Liver (tissue), 9 donors: ENCODE data around the gene ATP2A1. TPM values are rescaled to one million over a fixed set of nuclear protein-coding genes. Genes with fewer than 3 reads are reported as not detected.

ENCODE experiments used
- DNase-seq: peaks from one replicate; pipeline ENCODE4 v3.0.0-alpha.2; 2017; ENCODE audit warnings: low spot score
- H3K27ac ChIP-seq, 2 donors: one replicate each; pipeline ENCODE4 v1.7.0; 2013; ENCODE audit warnings: inconsistent platforms in 2 of 2, low read length in 2 of 2, control low read depth in 1 of 2, low read depth in 1 of 2, mild to moderate bottlenecking in 1 of 2
- H3K27me3 ChIP-seq, 4 donors: one replicate each; pipeline versions ENCODE4 v1.6.1 to v1.7.0; 2013; ENCODE audit warnings: low read length in 3 of 4, inconsistent platforms in 1 of 4, mild to moderate bottlenecking in 1 of 4, moderate library complexity in 1 of 4; ENCODE audit not compliant: control insufficient read depth in 4 of 4, insufficient read depth in 4 of 4
- H3K36me3 ChIP-seq, 4 donors: one replicate each; pipeline versions ENCODE4 v1.6.1 to v1.7.0; 2013; ENCODE audit warnings: low read length in 3 of 4, mild to moderate bottlenecking in 3 of 4, low read depth in 1 of 4, moderate library complexity in 1 of 4; ENCODE audit not compliant: control insufficient read depth in 4 of 4, insufficient read depth in 3 of 4
- H3K4me1 ChIP-seq, 4 donors: one replicate each; pipeline versions ENCODE4 v1.6.1 to v1.7.0; 2013; ENCODE audit warnings: low read length in 3 of 4, mild to moderate bottlenecking in 3 of 4, moderate library complexity in 1 of 4; ENCODE audit not compliant: control insufficient read depth in 4 of 4, insufficient read depth in 4 of 4
- H3K4me3 ChIP-seq, 3 donors: one replicate each; pipeline versions ENCODE4 v1.6.1 to v1.7.0; 2013; ENCODE audit warnings: low read length in 3 of 3, control low read depth in 1 of 3, low read depth in 1 of 3, mild to moderate bottlenecking in 1 of 3
- H3K9ac ChIP-seq, 2 donors: one replicate each; pipeline ENCODE4 v1.7.0; 2013; ENCODE audit warnings: low read length in 2 of 2, mild to moderate bottlenecking in 2 of 2, moderate library complexity in 2 of 2, control low read depth in 1 of 2, low read depth in 1 of 2
- H3K9me3 ChIP-seq, 4 donors: one replicate each; pipeline versions ENCODE4 v1.6.1 to v1.7.0; 2013; ENCODE audit warnings: low read length in 3 of 4; ENCODE audit not compliant: control insufficient read depth in 4 of 4
- EGR1 ChIP-seq, 2 donors: IDR thresholded peaks; 2 replicates each; pipeline ENCODE4 v1.6.1; 2016 to 2018; ENCODE audit warnings: antibody characterized with exemption in 2 of 2, low read depth in 2 of 2
- FOXA1 ChIP-seq: IDR thresholded peaks from 2 replicates; pipeline ENCODE4 v1.6.1; 2016; ENCODE audit warnings: antibody characterized with exemption
- FOXA2 ChIP-seq: IDR thresholded peaks from 2 replicates; pipeline ENCODE4 v1.6.1; 2016; ENCODE audit warnings: antibody characterized with exemption
- GABPA ChIP-seq, 2 donors: IDR thresholded peaks in 1 of 2; conservative IDR thresholded peaks in 1 of 2; 2 replicates each; pipeline ENCODE4 v1.6.1; 2016; ENCODE audit warnings: antibody characterized with exemption in 2 of 2, mild to moderate bottlenecking in 1 of 2, moderate library complexity in 1 of 2
- HNF4A ChIP-seq, 2 donors: conservative IDR thresholded peaks; 2 replicates each; pipeline ENCODE4 v1.6.1; 2016; ENCODE audit warnings: antibody characterized with exemption in 2 of 2, mild to moderate bottlenecking in 2 of 2
- HNF4G ChIP-seq: IDR thresholded peaks from 2 replicates; pipeline ENCODE4 v1.6.1; 2016; ENCODE audit warnings: antibody characterized with exemption
- JUND ChIP-seq, 2 donors: IDR thresholded peaks; 2 replicates each; pipeline ENCODE4 v1.6.1; 2016; ENCODE audit warnings: antibody characterized with exemption in 2 of 2
- NR2F2 ChIP-seq: IDR thresholded peaks from 2 replicates; pipeline ENCODE4 v1.6.1; 2016; ENCODE audit warnings: antibody characterized with exemption
- RAD21 ChIP-seq, 2 donors: IDR thresholded peaks; 2 replicates each; pipeline ENCODE4 v1.6.1; 2016; ENCODE audit warnings: antibody characterized with exemption in 2 of 2, mild to moderate bottlenecking in 2 of 2
- RXRA ChIP-seq, 2 donors: IDR thresholded peaks; 2 replicates each; pipeline ENCODE4 v1.6.1; 2017 to 2018; ENCODE audit warnings: antibody characterized with exemption in 2 of 2, mild to moderate bottlenecking in 1 of 2
- SP1 ChIP-seq: IDR thresholded peaks from 2 replicates; pipeline ENCODE4 v1.6.1; 2018; ENCODE audit warnings: antibody characterized with exemption, mild to moderate bottlenecking
- TAF1 ChIP-seq: conservative IDR thresholded peaks from 2 replicates; pipeline ENCODE4 v1.6.1; 2016; ENCODE audit warnings: antibody characterized with exemption, mild to moderate bottlenecking
- YY1 ChIP-seq: IDR thresholded peaks from 2 replicates; pipeline ENCODE4 v1.6.1; 2016; ENCODE audit warnings: antibody characterized with exemption, mild to moderate bottlenecking
- WGBS: extraction: QIAGEN DNeasy Blood & Tissue Kit; methylation state at CpG from one replicate; pipeline ENCODE4 v1.1.7; 2013; 5-methylcytosine and 5-hydroxymethylcytosine counted together
- polyA plus RNA-seq, 2 donors: library from polyadenylated mRNA; stranded (reverse) in 1 of 2; unstranded in 1 of 2; fragments of 200-250 nt in 1 of 2; fragments of >200 nt in 1 of 2; fragmentation: Nextera tagmentation in 1 of 2; extraction: Ambion mirVana in 1 of 2; gene quantifications; one replicate each; pipeline versions ENCODE4 v1.2.1 to v1.2.3, GENCODE V29; 2013 to 2015
- total RNA-seq, 2 donors: library from RNA; depleted of rRNA; stranded (reverse); fragments of >200 nt; gene quantifications; one replicate each; pipeline ENCODE4 v1.2.3, GENCODE V29; 2014
- TF ChIP-seq, protein P1 (sequence below): IDR thresholded peaks from 2 replicates; pipeline ENCODE4 v1.6.1; 2016; ENCODE audit warnings: antibody characterized with exemption
- TF ChIP-seq, protein P2 (sequence below): IDR thresholded peaks from 2 replicates; pipeline ENCODE4 v1.6.1; 2016; ENCODE audit warnings: antibody characterized with exemption
- TF ChIP-seq, protein P3 (sequence below): fragments of 150-350 bp; IDR thresholded peaks from 2 replicates; pipeline ENCODE4 v1.5.1; 2017; ENCODE audit warnings: improper control_type of control experiment, low read depth, low read length; ENCODE audit not compliant: missing input control
- TF ChIP-seq, protein P4 (sequence below): IDR thresholded peaks from 2 replicates; pipeline ENCODE4 v1.6.1; 2016; ENCODE audit warnings: antibody characterized with exemption
- TF ChIP-seq, protein P5 (sequence below): IDR thresholded peaks from 2 replicates; pipeline ENCODE4 v1.6.1; 2016; ENCODE audit warnings: antibody characterized with exemption, mild to moderate bottlenecking
- donor health status: healthy.
- donor health status: healthy.
- donor health status: healthy.
- donor health status: healthy.
- donor health status: healthy.

Gene ATP2A1
- total and polyA plus RNA-seq, 4 donors, result 0.07 to 0.23 (median 0.13) TPM

- H3K9ac ChIP-seq, result no peak overlapping the region
- no peaks in the 10 kb centered on the region for H3K27me3 ChIP-seq
- TF ChIP-seq RXRA (IDR thresholded peaks at IDR 0.05), result no peak
- TF ChIP-seq FOXA1, result no peak
- TF ChIP-seq TAF1, result no peak
- TF ChIP-seq GABPA (IDR thresholded peaks at IDR 0.05 in 1 of 2, conservative IDR thresholded peaks at IDR 0.05 in 1 of 2), result no peak
- no peak for TF ChIP-seq JUND (IDR thresholded peaks at IDR 0.05)
- no peak for TF ChIP-seq FOXA2
- TF ChIP-seq, protein P1, sequence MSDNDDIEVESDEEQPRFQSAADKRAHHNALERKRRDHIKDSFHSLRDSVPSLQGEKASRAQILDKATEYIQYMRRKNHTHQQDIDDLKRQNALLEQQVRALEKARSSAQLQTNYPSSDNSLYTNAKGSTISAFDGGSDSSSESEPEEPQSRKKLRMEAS, result no peak
- H3K36me3 ChIP-seq, result peaks cover 4 to 18% (median 6%) of the 10 kb centered on the region in 4 donors
- 98% methylated on average over 3 of the region's 3 CpGs for WGBS
- H3K4me1 ChIP-seq, result no peaks in the 10 kb centered on the region
- no peak overlapping the region for H3K27ac ChIP-seq
- DNase-seq, result no peak
- no peak overlapping the region for H3K4me3 ChIP-seq
- H3K9me3 ChIP-seq, result no peaks in the 10 kb centered on the region
These were observed 40.4 kb downstream of the ATP2A1 start for GRCh38 chr16:28918698-28919097.

GRCh38 chr16:28923231-28923587 is 44.9 kb downstream of the ATP2A1 start:
- Histone ChIP-seq H3K9me3 (no peaks in the 10 kb centered on the region), H3K4me3 (no peak overlapping the region), H3K36me3 (peaks cover 0 to 6% (median 2%) of the 10 kb centered on the region in 4 donors), H3K27me3 (no peaks in the 10 kb centered on the region), H3K27ac (no peak overlapping the region), H3K9ac (no peak overlapping the region), H3K4me1 (peaks cover 3 to 13% (median 9%) of the 10 kb centered on the region in 4 donors)
- no peak for DNase-seq
- WGBS, result 89% methylated on average over 3 of the region's 3 CpGs
- TF ChIP-seq, protein P2, sequence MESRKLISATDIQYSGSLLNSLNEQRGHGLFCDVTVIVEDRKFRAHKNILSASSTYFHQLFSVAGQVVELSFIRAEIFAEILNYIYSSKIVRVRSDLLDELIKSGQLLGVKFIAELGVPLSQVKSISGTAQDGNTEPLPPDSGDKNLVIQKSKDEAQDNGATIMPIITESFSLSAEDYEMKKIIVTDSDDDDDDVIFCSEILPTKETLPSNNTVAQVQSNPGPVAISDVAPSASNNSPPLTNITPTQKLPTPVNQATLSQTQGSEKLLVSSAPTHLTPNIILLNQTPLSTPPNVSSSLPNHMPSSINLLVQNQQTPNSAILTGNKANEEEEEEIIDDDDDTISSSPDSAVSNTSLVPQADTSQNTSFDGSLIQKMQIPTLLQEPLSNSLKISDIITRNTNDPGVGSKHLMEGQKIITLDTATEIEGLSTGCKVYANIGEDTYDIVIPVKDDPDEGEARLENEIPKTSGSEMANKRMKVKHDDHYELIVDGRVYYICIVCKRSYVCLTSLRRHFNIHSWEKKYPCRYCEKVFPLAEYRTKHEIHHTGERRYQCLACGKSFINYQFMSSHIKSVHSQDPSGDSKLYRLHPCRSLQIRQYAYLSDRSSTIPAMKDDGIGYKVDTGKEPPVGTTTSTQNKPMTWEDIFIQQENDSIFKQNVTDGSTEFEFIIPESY, result no peak
- TF ChIP-seq HNF4G (no peak), RAD21 (IDR thresholded peaks at IDR 0.05) (no peak), FOXA1 (no peak), YY1 (no peak), JUND (IDR thresholded peaks at IDR 0.05) (no peak), FOXA2 (no peak), RXRA (IDR thresholded peaks at IDR 0.05) (no peak), NR2F2 (no peak), EGR1 (IDR thresholded peaks at IDR 0.05; ENCODE audit: low read depth in 2 of 2) (no peak), GABPA (IDR thresholded peaks at IDR 0.05 in 1 of 2, conservative IDR thresholded peaks at IDR 0.05 in 1 of 2) (no peak), SP1 (no peak), TAF1 (no peak), HNF4A (conservative IDR thresholded peaks at IDR 0.05) (no peak)
- TF ChIP-seq, protein P3, sequence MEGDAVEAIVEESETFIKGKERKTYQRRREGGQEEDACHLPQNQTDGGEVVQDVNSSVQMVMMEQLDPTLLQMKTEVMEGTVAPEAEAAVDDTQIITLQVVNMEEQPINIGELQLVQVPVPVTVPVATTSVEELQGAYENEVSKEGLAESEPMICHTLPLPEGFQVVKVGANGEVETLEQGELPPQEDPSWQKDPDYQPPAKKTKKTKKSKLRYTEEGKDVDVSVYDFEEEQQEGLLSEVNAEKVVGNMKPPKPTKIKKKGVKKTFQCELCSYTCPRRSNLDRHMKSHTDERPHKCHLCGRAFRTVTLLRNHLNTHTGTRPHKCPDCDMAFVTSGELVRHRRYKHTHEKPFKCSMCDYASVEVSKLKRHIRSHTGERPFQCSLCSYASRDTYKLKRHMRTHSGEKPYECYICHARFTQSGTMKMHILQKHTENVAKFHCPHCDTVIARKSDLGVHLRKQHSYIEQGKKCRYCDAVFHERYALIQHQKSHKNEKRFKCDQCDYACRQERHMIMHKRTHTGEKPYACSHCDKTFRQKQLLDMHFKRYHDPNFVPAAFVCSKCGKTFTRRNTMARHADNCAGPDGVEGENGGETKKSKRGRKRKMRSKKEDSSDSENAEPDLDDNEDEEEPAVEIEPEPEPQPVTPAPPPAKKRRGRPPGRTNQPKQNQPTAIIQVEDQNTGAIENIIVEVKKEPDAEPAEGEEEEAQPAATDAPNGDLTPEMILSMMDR, result no peak
- TF ChIP-seq, protein P1, result no peak
- TF ChIP-seq, protein P4, sequence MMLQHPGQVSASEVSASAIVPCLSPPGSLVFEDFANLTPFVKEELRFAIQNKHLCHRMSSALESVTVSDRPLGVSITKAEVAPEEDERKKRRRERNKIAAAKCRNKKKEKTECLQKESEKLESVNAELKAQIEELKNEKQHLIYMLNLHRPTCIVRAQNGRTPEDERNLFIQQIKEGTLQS, result no peak
- TF ChIP-seq, protein P5, sequence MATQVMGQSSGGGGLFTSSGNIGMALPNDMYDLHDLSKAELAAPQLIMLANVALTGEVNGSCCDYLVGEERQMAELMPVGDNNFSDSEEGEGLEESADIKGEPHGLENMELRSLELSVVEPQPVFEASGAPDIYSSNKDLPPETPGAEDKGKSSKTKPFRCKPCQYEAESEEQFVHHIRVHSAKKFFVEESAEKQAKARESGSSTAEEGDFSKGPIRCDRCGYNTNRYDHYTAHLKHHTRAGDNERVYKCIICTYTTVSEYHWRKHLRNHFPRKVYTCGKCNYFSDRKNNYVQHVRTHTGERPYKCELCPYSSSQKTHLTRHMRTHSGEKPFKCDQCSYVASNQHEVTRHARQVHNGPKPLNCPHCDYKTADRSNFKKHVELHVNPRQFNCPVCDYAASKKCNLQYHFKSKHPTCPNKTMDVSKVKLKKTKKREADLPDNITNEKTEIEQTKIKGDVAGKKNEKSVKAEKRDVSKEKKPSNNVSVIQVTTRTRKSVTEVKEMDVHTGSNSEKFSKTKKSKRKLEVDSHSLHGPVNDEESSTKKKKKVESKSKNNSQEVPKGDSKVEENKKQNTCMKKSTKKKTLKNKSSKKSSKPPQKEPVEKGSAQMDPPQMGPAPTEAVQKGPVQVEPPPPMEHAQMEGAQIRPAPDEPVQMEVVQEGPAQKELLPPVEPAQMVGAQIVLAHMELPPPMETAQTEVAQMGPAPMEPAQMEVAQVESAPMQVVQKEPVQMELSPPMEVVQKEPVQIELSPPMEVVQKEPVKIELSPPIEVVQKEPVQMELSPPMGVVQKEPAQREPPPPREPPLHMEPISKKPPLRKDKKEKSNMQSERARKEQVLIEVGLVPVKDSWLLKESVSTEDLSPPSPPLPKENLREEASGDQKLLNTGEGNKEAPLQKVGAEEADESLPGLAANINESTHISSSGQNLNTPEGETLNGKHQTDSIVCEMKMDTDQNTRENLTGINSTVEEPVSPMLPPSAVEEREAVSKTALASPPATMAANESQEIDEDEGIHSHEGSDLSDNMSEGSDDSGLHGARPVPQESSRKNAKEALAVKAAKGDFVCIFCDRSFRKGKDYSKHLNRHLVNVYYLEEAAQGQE, result no peak
